ENCODE data around the gene MRPS18B.

Gene MRPS18B

DNA sequence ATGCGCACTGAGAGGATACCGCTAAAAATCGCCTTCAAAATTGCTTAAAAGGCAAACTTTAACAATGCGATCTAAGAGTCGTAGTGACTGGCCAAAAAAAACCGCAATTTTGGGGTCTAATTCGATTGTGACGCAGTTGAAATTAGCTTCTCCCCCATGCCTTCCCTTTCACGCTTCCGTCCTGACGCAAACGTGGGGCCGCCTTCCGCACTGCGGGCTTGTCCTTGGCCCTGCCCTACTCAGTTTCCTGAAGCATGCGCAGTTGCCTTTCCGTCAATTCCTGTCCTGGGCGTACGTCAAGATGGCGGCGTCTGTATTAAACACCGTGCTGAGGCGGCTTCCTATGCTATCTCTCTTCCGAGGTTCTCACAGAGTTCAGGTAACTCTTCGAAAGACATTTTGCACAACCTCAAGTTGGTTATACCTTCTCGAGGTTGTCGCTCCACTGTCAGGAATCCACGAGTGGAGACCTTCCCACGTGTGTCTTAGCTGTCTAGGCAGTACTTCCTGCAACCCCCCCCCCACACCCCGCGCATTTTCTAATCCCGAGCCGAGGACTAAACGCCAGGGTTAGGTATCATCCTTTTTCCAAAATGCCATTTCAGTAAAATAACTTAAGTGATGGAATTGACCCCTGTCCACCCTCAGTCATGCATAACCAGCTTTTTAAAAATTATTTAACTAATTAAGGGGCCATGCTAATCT lies at the start of gene MRPS18B:
TSS of gene MRPS18B (plus strand) at position 276 of the 705 bp plus-strand sequence. CDS start at position 302, 26 bp downstream.
- TF ChIP-seq CTCF (IDR thresholded peaks at IDR 0.05; ENCODE audit: low read depth, low read length): no peak

DNA sequence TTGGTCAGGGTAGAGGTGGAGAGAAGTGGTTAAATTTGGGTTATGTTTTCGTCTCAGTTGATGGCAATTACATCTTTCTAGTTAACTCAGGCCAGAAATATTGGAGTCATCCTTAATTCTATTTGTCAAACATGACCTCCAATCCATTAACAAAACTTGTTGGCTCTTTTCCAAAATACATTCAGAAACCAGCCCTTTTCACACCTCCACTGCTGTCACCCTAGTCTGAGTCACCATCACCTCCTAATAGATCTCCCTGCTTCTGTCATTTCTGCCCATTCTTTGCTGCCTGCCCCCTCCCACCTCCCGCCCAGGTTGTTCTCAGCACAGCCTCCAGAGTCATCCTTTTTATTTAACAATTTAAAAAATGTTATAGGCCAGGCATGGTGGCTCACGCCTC lies 49.4 kb upstream of the MRPS18B start:
- no peak for DNase-seq (ENCODE audit: low read depth, low spot score)
- no peak overlapping the region for H3K4me3 ChIP-seq (ENCODE audit: low read depth, low read length)
- TF ChIP-seq CTCF (IDR thresholded peaks at IDR 0.05; ENCODE audit: low read depth, low read length): no peak
- in situ Hi-C loops (cut with HindIII; ENCODE audit: low sequenced_read_pairs): no loop called here

More for the DNA sequence above, at the start of gene MRPS18B:
- peak; percentile 99 for DNase-seq (ENCODE audit: low read depth, low spot score)
- peak within 1 kb of the TSS; percentile 96 for H3K4me3 ChIP-seq (ENCODE audit: low read depth, low read length)
- in situ Hi-C loops (cut with HindIII; ENCODE audit: low sequenced_read_pairs): no loop called here

DNA sequence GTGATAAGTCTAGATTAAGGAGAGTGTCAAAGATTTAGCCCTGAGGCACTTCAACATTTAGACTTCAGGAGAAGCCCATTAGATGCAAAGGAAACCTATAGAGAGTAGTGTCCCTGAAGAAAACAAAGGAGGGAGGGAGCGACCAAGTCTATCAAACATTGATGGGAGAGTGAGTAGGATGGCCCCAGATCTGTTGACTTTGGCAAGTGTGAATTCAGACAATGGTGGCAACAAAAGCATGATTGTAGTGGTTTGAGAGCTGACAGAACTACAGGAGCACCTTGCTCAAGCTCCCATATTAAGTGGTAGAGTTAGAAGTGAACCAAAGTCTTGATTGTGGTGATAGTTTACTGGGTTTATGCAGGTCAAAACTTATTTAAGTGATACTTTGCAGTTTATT lies 47.4 kb upstream of the MRPS18B start:
- no peak for TF ChIP-seq CTCF (IDR thresholded peaks at IDR 0.05; ENCODE audit: low read depth, low read length)
- no peak for DNase-seq (ENCODE audit: low read depth, low spot score)
- in situ Hi-C loops (cut with HindIII; ENCODE audit: low sequenced_read_pairs): no loop called here
- H3K4me3 ChIP-seq (ENCODE audit: low read depth, low read length): peak overlapping the region; percentile 88

- H3K4me3 ChIP-seq (ENCODE audit: low read depth, low read length): peak overlapping the region; percentile 88
- DNase-seq (ENCODE audit: low read depth, low spot score): peak; percentile 0
- TF ChIP-seq CTCF (IDR thresholded peaks at IDR 0.05; ENCODE audit: low read depth, low read length): no peak
- in situ Hi-C loops (cut with HindIII; ENCODE audit: low sequenced_read_pairs): no loop called here
Measured at GRCh38 chr6:30570740-30571074, 46.9 kb upstream of the MRPS18B start.

- peak; percentile 97 for DNase-seq (ENCODE audit: low read depth, low spot score)
- H3K4me3 ChIP-seq (ENCODE audit: low read depth, low read length): peak within 1 kb of the TSS; percentile 88
- TF ChIP-seq CTCF (IDR thresholded peaks at IDR 0.05; ENCODE audit: low read depth, low read length): no peak
- in situ Hi-C loops (cut with HindIII; ENCODE audit: low sequenced_read_pairs): no loop called here
Measured at GRCh38 chr6:30571075-30571761, 46.4 kb upstream of the MRPS18B start, which contains the start of gene ABCF1. ABCF1 (plus strand) TSS chr6:30571442; CDS start chr6:30571488, 46 bp downstream.

- no peak for TF ChIP-seq CTCF (IDR thresholded peaks at IDR 0.05; ENCODE audit: low read depth, low read length)
- in situ Hi-C loops (cut with HindIII; ENCODE audit: low sequenced_read_pairs): no loop called here
- DNase-seq (ENCODE audit: low read depth, low spot score): no peak
- peak overlapping the region; percentile 88 for H3K4me3 ChIP-seq (ENCODE audit: low read depth, low read length)
Measured at GRCh38 chr6:30571762-30572082, 45.9 kb upstream of the MRPS18B start.

Measured in astrocyte of the spinal cord (primary cell).